Bronchus fibroblast of lung (primary cell): Measurements from ENCODE around the gene LGALS13. TPM values are rescaled to one million over a fixed set of nuclear protein-coding genes. Genes with fewer than 3 reads are reported as not detected.

Experiments used
- total RNA-seq: library from RNA; depleted of rRNA; stranded (reverse); fragments of >200 nt; gene quantifications from 2 replicates; pipeline ENCODE4 v1.2.3, GENCODE V29; 2015

Gene LGALS13
- total RNA-seq, result not detected in 2 replicates

GRCh38 chr19:39602224-39602623 is at the start of gene LGALS13:
Gene LGALS13, plus strand, starts transcription at chr19:39602524. Its CDS starts 45 bp downstream, at chr19:39602569.

GRCh38 chr19:39655613-39656012 is 53.3 kb downstream of the LGALS13 start, which contains the start of gene LGALS16:
Gene LGALS16, plus strand, starts transcription at chr19:39655913. Its CDS starts 49 bp downstream, at chr19:39655962.

Other genes starting within 250 kb of the LGALS13 start
- gene PAF1, start 211.4 kb upstream of the LGALS13 start, total RNA-seq, result 55.2 and 61.9 TPM in 2 replicates
- 26.4 and 34.3 TPM in 2 replicates for gene MED29, start 211.1 kb upstream of the LGALS13 start, total RNA-seq
- 35.8 and 38.3 TPM in 2 replicates for gene ZFP36, start 195.7 kb upstream of the LGALS13 start, total RNA-seq
- 11.7 and 15.5 TPM in 2 replicates for gene PLEKHG2, start 189.9 kb upstream of the LGALS13 start, total RNA-seq
- 1,802 and 2,514 TPM in 2 replicates for gene RPS16, start 166.6 kb upstream of the LGALS13 start, total RNA-seq
- gene SUPT5H, start 156.9 kb upstream of the LGALS13 start, total RNA-seq, result 57.0 and 63.8 TPM in 2 replicates
- gene TIMM50, start 121.7 kb upstream of the LGALS13 start, total RNA-seq, result 134 and 139 TPM in 2 replicates
- gene DLL3, start 103.6 kb upstream of the LGALS13 start, total RNA-seq, result 0.67 and 1.3 TPM in 2 replicates
- gene SELENOV, start 87.4 kb upstream of the LGALS13 start, total RNA-seq, result not detected in 2 replicates
- 3.4 and 3.9 TPM in 2 replicates for gene EID2B, start 69.7 kb upstream of the LGALS13 start, total RNA-seq
- gene EID2, start 62.4 kb upstream of the LGALS13 start, total RNA-seq, result 13.1 and 13.4 TPM in 2 replicates
- gene LGALS16, start 53.4 kb downstream of the LGALS13 start, total RNA-seq, result not detected in 2 replicates
- not detected in 2 replicates for gene LGALS14, start 102.0 kb downstream of the LGALS13 start, total RNA-seq
- gene CLC, start 135.5 kb downstream of the LGALS13 start, total RNA-seq, result not detected in 2 replicates
- gene LEUTX, start 176.3 kb downstream of the LGALS13 start, total RNA-seq, result not detected in 2 replicates
- gene DYRK1B, start 231.6 kb downstream of the LGALS13 start, total RNA-seq, result 11.1 and 11.4 TPM in 2 replicates
- 198 and 238 TPM in 2 replicates for gene FBL, start 243.9 kb downstream of the LGALS13 start, total RNA-seq